SK-N-SH (cell line): ENCODE data around the gene EN1. TPM values are rescaled to one million over a fixed set of nuclear protein-coding genes. Genes with fewer than 3 reads are reported as not detected.

Experiments used
- CTCF ChIA-PET: fragments of 300-600, 350-600 bp; formaldehyde crosslinking; extraction: SDS; loops from one replicate; lab custom pipeline; 2021; lab: Yijun Ruan, JAX
- POLR2A ChIA-PET: fragments of 350-600 bp; sonication (Branson Sonifier 250); formaldehyde crosslinking; extraction: SDS; loops from one replicate; lab custom pipeline; 2020; ENCODE audit warnings: antibody characterized with exemption, inconsistent platforms; lab: Yijun Ruan, JAX
- DNase-seq: peaks from one replicate; pipeline ENCODE4 v3.0.0; 2012
- H2AFZ ChIP-seq: fragments of 200-600 bp; sonication (generic); 2 replicates; pipeline ENCODE4 v1.8.1; 2016; ENCODE audit warnings: antibody characterized with exemption, mild to moderate bottlenecking, low read depth
- H3F3A ChIP-seq: fragments of 200-600 bp; sonication (generic); replicated peaks from 2 replicates; pipeline ENCODE3; 2016; ENCODE audit warnings: antibody characterized with exemption, mild to moderate bottlenecking; ENCODE audit not compliant: insufficient read depth
- H3K27ac ChIP-seq, 2 experiments: fragments of 200-500 bp in 1 of 2; fragments of 200-600 bp in 1 of 2; sonication (Bioruptor generic) in 1 of 2; sonication (generic), shearing (Covaris generic) in 1 of 2; 2 replicates each; pipeline versions ENCODE4 v1.5.1 to v1.6.1; 2014 to 2016; ENCODE audit warnings: low read depth in 2 of 2, inconsistent platforms in 1 of 2, low read length in 1 of 2, mild to moderate bottlenecking in 1 of 2, mixed read lengths in 1 of 2
- H3K27me3 ChIP-seq: fragments of 200-600 bp; sonication (generic), shearing (Covaris generic); 2 replicates; pipeline ENCODE4 v1.6.1; 2016; ENCODE audit warnings: mixed run types; ENCODE audit not compliant: insufficient read depth
- H3K36me3 ChIP-seq, 2 experiments: fragments of 200-500 bp in 1 of 2; fragments of 200-600 bp in 1 of 2; sonication (Bioruptor generic) in 1 of 2; sonication (generic) in 1 of 2; replicated peaks in 1 of 2; 2 replicates each; pipeline versions ENCODE3 to v1.5.1; 2014 to 2016; ENCODE audit warnings: low read length in 1 of 2, mild to moderate bottlenecking in 1 of 2; ENCODE audit not compliant: insufficient read depth in 2 of 2, control insufficient read depth in 1 of 2
- H3K4me1 ChIP-seq, 2 experiments: fragments of 200-500 bp in 1 of 2; fragments of 200-600 bp in 1 of 2; sonication (Bioruptor generic) in 1 of 2; sonication (generic), shearing (Covaris generic) in 1 of 2; 2 replicates each; pipeline versions ENCODE4 v1.5.1 to v1.6.1; 2014 to 2016; ENCODE audit warnings: low read depth in 1 of 2, low read length in 1 of 2, mixed run types in 1 of 2; ENCODE audit not compliant: insufficient read depth in 2 of 2, control insufficient read depth in 1 of 2
- H3K4me2 ChIP-seq: fragments of 200-600 bp; sonication (generic), shearing (Covaris generic); 2 replicates; pipeline ENCODE4 v1.6.1; 2017; ENCODE audit warnings: mixed run types
- H3K4me3 ChIP-seq, 2 experiments: fragments of 200-500 bp in 1 of 2; fragments of 200-600 bp in 1 of 2; sonication (Bioruptor generic) in 1 of 2; sonication (generic), shearing (Covaris generic) in 1 of 2; 2 replicates each; pipeline versions ENCODE4 v1.5.1 to v1.8.1; 2014 to 2016; ENCODE audit warnings: low read depth in 2 of 2, inconsistent platforms in 1 of 2, low read length in 1 of 2, mild to moderate bottlenecking in 1 of 2, mixed read lengths in 1 of 2, moderate library complexity in 1 of 2
- H3K79me2 ChIP-seq: fragments of 200-600 bp; sonication (generic); 2 replicates; pipeline ENCODE4 v1.8.1; 2017; ENCODE audit warnings: mild to moderate bottlenecking; ENCODE audit not compliant: insufficient read depth
- H3K9ac ChIP-seq: fragments of 200-600 bp; sonication (generic); 2 replicates; pipeline ENCODE4 v1.6.1; 2017; ENCODE audit warnings: mixed run types
- H3K9me2 ChIP-seq: fragments of 200-600 bp; sonication (generic); 2 replicates; pipeline ENCODE4 v1.6.1; 2017; ENCODE audit warnings: mixed run types
- H3K9me3 ChIP-seq: fragments of 200-600 bp; sonication (generic); 2 replicates; pipeline ENCODE4 v1.6.1; 2017; ENCODE audit warnings: mixed run types, mild to moderate bottlenecking, moderate library complexity
- H4K20me1 ChIP-seq: fragments of 200-600 bp; sonication (generic); 2 replicates; pipeline ENCODE4 v1.6.1; 2017; ENCODE audit warnings: mild to moderate bottlenecking, mixed run types; ENCODE audit not compliant: insufficient read depth
- ELF1 ChIP-seq: IDR thresholded peaks from 2 replicates; pipeline ENCODE4 v1.4.0; 2012
- FOXM1 ChIP-seq: IDR thresholded peaks from 2 replicates; pipeline ENCODE4 v1.4.0; 2012; ENCODE audit warnings: low read depth, mild to moderate bottlenecking
- GABPA ChIP-seq: IDR thresholded peaks from 2 replicates; pipeline ENCODE4 v1.4.0; 2012; ENCODE audit warnings: low read depth, mild to moderate bottlenecking
- GATA2 ChIP-seq: sonication (generic); formaldehyde crosslinking; IDR thresholded peaks from 2 replicates; pipeline ENCODE4 v1.5.0; 2020; ENCODE audit warnings: mild to moderate bottlenecking, missing genetic modification reagents
- MXI1 ChIP-seq: IDR thresholded peaks from 2 replicates; pipeline ENCODE4 v1.6.1; 2012; ENCODE audit warnings: mild to moderate bottlenecking, low read depth, low read length, improper control_type of control experiment
- RAD21 ChIP-seq: IDR thresholded peaks from 2 replicates; pipeline ENCODE4 v1.6.1; 2012; ENCODE audit warnings: mild to moderate bottlenecking, low read length
- RFX5 ChIP-seq: IDR thresholded peaks from 2 replicates; pipeline ENCODE4 v1.6.1; 2012; ENCODE audit warnings: mild to moderate bottlenecking, improper control_type of control experiment, low read length
- RXRA ChIP-seq: IDR thresholded peaks from 2 replicates; pipeline ENCODE4 v1.4.0; 2012; ENCODE audit warnings: low read depth, mild to moderate bottlenecking, borderline replicate concordance
- SIN3A ChIP-seq: IDR thresholded peaks from 2 replicates; pipeline ENCODE4 v1.6.1; 2012; ENCODE audit warnings: low read depth, mild to moderate bottlenecking, low read length, moderate library complexity, borderline replicate concordance
- SMC3 ChIP-seq: IDR thresholded peaks from 2 replicates; pipeline ENCODE4 v1.6.1; 2012; ENCODE audit warnings: low read depth, low read length, improper control_type of control experiment
- TCF12 ChIP-seq: IDR thresholded peaks from 2 replicates; pipeline ENCODE4 v1.4.0; 2012
- TEAD4 ChIP-seq: IDR thresholded peaks from 2 replicates; pipeline ENCODE4 v1.4.0; 2012; ENCODE audit warnings: mild to moderate bottlenecking, borderline replicate concordance; ENCODE audit not compliant: insufficient read depth
- USF2 ChIP-seq: fragments of 150-350 bp; IDR thresholded peaks from 2 replicates; pipeline ENCODE4 v1.6.1; 2017; ENCODE audit warnings: antibody characterized with exemption, low read length, low read depth, borderline replicate concordance
- WGBS: methylation state at CpG from one replicate; pipeline ENCODE4 v1.1.6; 2017; ENCODE audit warnings: low lambda C conversion rate; 5-methylcytosine and 5-hydroxymethylcytosine counted together
- polyA plus RNA-seq, 3 experiments: library from polyadenylated mRNA; depleted of rRNA; stranded (reverse); fragments of >200 nt; gene quantifications; 2 replicates each; pipeline ENCODE4 v1.2.3, GENCODE V29; 2012
- TF ChIP-seq, protein P1 (sequence below): fragments of 200-600 bp; sonication (generic); IDR thresholded peaks from 2 replicates; pipeline ENCODE4 v1.6.1; 2017; ENCODE audit warnings: antibody characterized with exemption, mild to moderate bottlenecking, moderate library complexity
- TF ChIP-seq, protein P2 (sequence below): IDR thresholded peaks from 2 replicates; pipeline ENCODE4 v1.4.0; 2012; ENCODE audit warnings: low read depth, borderline replicate concordance

The EN1 gene
- polyA plus RNA-seq, 1 of the 3 experiments (the other 2 are of a cell fraction) = not detected

DNA sequence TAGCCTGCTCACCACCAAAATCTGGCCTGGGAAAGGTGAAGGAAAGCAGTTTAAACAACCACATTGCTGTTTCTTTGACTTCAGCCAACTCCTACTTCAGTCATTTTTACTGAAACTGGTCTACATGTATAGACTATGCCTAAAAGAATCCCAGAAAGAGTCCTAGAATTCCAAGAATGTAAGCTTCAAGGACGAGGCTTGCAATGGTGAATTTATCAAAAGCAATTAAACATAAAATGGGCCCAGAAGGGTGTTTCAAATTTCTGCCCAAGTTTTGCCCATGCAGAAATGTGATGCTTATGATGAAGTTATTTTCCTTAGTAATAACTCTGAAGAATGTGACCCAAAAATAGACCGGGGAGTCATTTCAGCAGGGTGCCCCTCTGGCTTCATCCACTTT, 16.6 kb downstream of the EN1 start:
- Histone ChIP-seq H3K4me3 (no peak overlapping the region), H3K4me1 (no peaks in the 10 kb centered on the region; a peak in 1 of 4 replicates), H3K27me3 (peaks cover 73% of the 10 kb centered on the region), H3K4me2 (no peak overlapping the region), H3K9ac (no peak overlapping the region), H4K20me1 (no peaks in the 10 kb centered on the region), H2AFZ (no peak overlapping the region), H3K9me3 (no peaks in the 10 kb centered on the region), H3F3A (no peaks in the 10 kb centered on the region), H3K27ac (no peak overlapping the region), H3K36me3 (no peaks in the 10 kb centered on the region), H3K79me2 (no peaks in the 10 kb centered on the region), H3K9me2 (no peaks in the 10 kb centered on the region)
- TF ChIP-seq USF2 = no peak
- no peak for TF ChIP-seq MXI1
- TF ChIP-seq GABPA = no peak
- no peak for TF ChIP-seq SMC3
- POLR2A ChIA-PET = no interaction called here
- 2% methylated on average over 2 of the region's 2 CpGs for WGBS
- CTCF ChIA-PET = interaction anchor here (1.0 kb wide), 1 partner anchor 15 kb away, joined by 3 read pairs; no protein-coding TSS in a partner anchor
- no peak for DNase-seq

DNA sequence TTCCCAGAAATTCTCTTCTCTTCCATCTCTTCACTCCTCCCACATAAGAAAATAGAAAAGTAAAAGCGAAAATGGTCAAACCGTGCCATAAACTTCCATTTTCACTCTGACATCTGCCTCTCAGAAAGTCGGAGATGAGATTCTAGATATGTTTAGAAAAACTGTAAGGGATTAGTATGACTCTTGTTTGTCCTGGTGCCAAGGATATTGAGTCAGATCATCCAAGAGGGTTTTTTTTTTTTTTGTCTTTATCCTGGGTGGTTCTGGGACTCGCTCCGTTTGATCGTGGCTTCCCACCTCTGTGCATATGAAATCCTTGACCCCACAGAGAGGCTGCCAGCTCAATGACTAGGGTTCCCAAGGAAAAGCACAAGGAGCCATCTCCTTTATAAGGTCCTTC, 17.3 kb downstream of the EN1 start:
- H3K4me1 ChIP-seq = no peaks in the 10 kb centered on the region; a peak in 1 of 4 replicates
- no peak for DNase-seq
- no peaks in the 10 kb centered on the region for H4K20me1 ChIP-seq
- H3K4me2 ChIP-seq = no peak overlapping the region
- H3K79me2 ChIP-seq = no peaks in the 10 kb centered on the region
- no peak overlapping the region for H3K27ac ChIP-seq
- peaks cover 66% of the 10 kb centered on the region for H3K27me3 ChIP-seq
- no peaks in the 10 kb centered on the region for H3K36me3 ChIP-seq
- ChIA-PET POLR2A (no interaction called here), CTCF (interaction anchor here (0.8 to 1.0 kb wide), 2 partner anchors 15 to 608 kb away, joined by 3 read pairs; no protein-coding TSS in a partner anchor)
- TF ChIP-seq, protein P1, sequence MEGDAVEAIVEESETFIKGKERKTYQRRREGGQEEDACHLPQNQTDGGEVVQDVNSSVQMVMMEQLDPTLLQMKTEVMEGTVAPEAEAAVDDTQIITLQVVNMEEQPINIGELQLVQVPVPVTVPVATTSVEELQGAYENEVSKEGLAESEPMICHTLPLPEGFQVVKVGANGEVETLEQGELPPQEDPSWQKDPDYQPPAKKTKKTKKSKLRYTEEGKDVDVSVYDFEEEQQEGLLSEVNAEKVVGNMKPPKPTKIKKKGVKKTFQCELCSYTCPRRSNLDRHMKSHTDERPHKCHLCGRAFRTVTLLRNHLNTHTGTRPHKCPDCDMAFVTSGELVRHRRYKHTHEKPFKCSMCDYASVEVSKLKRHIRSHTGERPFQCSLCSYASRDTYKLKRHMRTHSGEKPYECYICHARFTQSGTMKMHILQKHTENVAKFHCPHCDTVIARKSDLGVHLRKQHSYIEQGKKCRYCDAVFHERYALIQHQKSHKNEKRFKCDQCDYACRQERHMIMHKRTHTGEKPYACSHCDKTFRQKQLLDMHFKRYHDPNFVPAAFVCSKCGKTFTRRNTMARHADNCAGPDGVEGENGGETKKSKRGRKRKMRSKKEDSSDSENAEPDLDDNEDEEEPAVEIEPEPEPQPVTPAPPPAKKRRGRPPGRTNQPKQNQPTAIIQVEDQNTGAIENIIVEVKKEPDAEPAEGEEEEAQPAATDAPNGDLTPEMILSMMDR = no peak
- TF ChIP-seq TCF12 (no peak), MXI1 (no peak), GATA2 (no peak), RFX5 (no peak), SIN3A (no peak), TEAD4 (no peak), FOXM1 (no peak), RXRA (no peak), RAD21 (no peak), USF2 (no peak), ELF1 (no peak)
- TF ChIP-seq, protein P2, sequence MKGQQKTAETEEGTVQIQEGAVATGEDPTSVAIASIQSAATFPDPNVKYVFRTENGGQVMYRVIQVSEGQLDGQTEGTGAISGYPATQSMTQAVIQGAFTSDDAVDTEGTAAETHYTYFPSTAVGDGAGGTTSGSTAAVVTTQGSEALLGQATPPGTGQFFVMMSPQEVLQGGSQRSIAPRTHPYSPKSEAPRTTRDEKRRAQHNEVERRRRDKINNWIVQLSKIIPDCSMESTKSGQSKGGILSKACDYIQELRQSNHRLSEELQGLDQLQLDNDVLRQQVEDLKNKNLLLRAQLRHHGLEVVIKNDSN = no peak
- no peak overlapping the region for H3K9ac ChIP-seq
- H3K9me3 ChIP-seq = no peaks in the 10 kb centered on the region
- WGBS = 33% methylated on average over 6 of the region's 6 CpGs
- no peaks in the 10 kb centered on the region for H3K9me2 ChIP-seq
- H3K4me3 ChIP-seq = no peak overlapping the region
- H3F3A ChIP-seq = no peaks in the 10 kb centered on the region
- H2AFZ ChIP-seq = no peak overlapping the region
